ENCODE data around the gene RABL3. TPM values are rescaled to one million over a fixed set of nuclear protein-coding genes. Genes with fewer than 3 reads are reported as not detected.

Gene RABL3
- total RNA-seq, 5 donors from 2014 or later (not counting 1 experiment from before 2014, with no cell fraction given) = 14.7 to 31.8 (median 25.0) TPM

DNA sequence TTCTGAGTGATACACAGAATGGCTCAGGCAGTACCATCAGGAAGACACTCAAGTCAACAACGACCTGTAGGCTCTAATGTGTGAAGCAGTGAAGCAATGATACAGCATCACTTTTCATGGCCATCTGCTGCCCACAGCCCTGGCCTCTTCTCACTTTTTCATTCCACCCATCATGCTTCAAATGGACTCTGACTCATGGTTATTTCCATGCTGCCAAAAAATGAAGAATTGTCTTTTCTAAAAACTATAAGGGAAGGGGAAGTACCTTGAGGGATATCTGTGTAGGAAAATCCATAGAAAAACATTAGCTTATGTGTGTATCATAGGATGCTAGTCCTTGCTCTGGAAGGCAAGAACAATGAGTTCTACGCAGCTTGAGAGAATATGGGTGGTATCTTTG lies 71.7 kb downstream of the RABL3 start:
- DNase-seq (no peak), ATAC-seq (replicated peaks in 1 of 4) (no peak)
- Histone ChIP-seq H3K36me3 (ENCODE audit: control insufficient read depth in 2 of 2, extremely low read depth in 1 of 2, insufficient read depth in 1 of 2, low read length in 1 of 2) (no peaks in the 10 kb centered on the region), H3K4me1 (ENCODE audit: control insufficient read depth in 1 of 2, extremely low read depth in 1 of 2, insufficient read depth in 2 of 2, low read length in 2 of 2) (no peaks in the 10 kb centered on the region), H3K9me3 (no peaks in the 10 kb centered on the region), H3K4me3 (ENCODE audit: control insufficient read depth in 1 of 2, extremely low read depth in 1 of 2, low read length in 1 of 2) (no peak overlapping the region), H3K27me3 (replicated peaks in 1 of 2; ENCODE audit: control insufficient read depth in 2 of 2, extremely low read depth in 1 of 2, insufficient read depth in 2 of 2, low read length in 1 of 2) (peaks cover 0 to 3% of the 10 kb centered on the region in 2 experiments), H3K27ac (ENCODE audit: low read length) (no peak overlapping the region)
- Mint-ChIP-seq H3K27me3 (peaks cover 3 to 4% of the 10 kb centered on the region in 2 donors), H3K36me3 (peaks cover 4% of the 10 kb centered on the region), H3K4me1 (no peaks in the 10 kb centered on the region), H3K4me3 (no peak overlapping the region), H3K9me3 (no peaks in the 10 kb centered on the region), H3K27ac (no peak overlapping the region)
- 0% methylated on average over 1 of the region's 2 CpGs for WGBS (ENCODE audit: insufficient coverage)
- CTCF ChIA-PET = no interaction called here
- POLR2A ChIA-PET = interaction anchor here in 1 of 2 donors (0.7 kb wide), 1 partner anchor 36 kb away, joined by 3 read pairs; no protein-coding TSS in a partner anchor

GRCh38 chr3:120664926-120665325 lies 77.4 kb downstream of the RABL3 start:
- Histone ChIP-seq H3K27me3 (replicated peaks in 1 of 2; ENCODE audit: control insufficient read depth in 2 of 2, extremely low read depth in 1 of 2, insufficient read depth in 2 of 2, low read length in 1 of 2) (peaks cover 0 to 3% of the 10 kb centered on the region in 2 experiments), H3K4me3 (ENCODE audit: control insufficient read depth in 1 of 2, extremely low read depth in 1 of 2, low read length in 1 of 2) (no peak overlapping the region), H3K4me1 (ENCODE audit: control insufficient read depth in 1 of 2, extremely low read depth in 1 of 2, insufficient read depth in 2 of 2, low read length in 2 of 2) (no peaks in the 10 kb centered on the region), H3K36me3 (ENCODE audit: control insufficient read depth in 2 of 2, extremely low read depth in 1 of 2, insufficient read depth in 1 of 2, low read length in 1 of 2) (no peaks in the 10 kb centered on the region), H3K9me3 (no peaks in the 10 kb centered on the region), H3K27ac (ENCODE audit: low read length) (no peak overlapping the region)
- no peak for DNase-seq
- ChIA-PET POLR2A (no interaction called here), CTCF (no interaction called here)
- H3K9me3 Mint-ChIP-seq = no peaks in the 10 kb centered on the region
- H3K27me3 Mint-ChIP-seq = peaks cover 8 to 12% of the 10 kb centered on the region in 2 donors
- no peaks in the 10 kb centered on the region for H3K4me1 Mint-ChIP-seq
- H3K4me3 Mint-ChIP-seq = no peak overlapping the region
- ATAC-seq (replicated peaks in 1 of 4) = no peak
- no peak overlapping the region for H3K27ac Mint-ChIP-seq
- H3K36me3 Mint-ChIP-seq = peaks cover 11% of the 10 kb centered on the region

- Mint-ChIP-seq H3K27me3 (peaks cover 8 to 12% of the 10 kb centered on the region in 2 donors), H3K4me1 (no peaks in the 10 kb centered on the region), H3K27ac (no peak overlapping the region), H3K4me3 (no peak overlapping the region), H3K9me3 (peaks cover 0 to 5% (median 0%) of the 10 kb centered on the region in 3 donors), H3K36me3 (peaks cover 12% of the 10 kb centered on the region)
- 62% methylated on average over 5 of the region's 5 CpGs for WGBS (ENCODE audit: insufficient coverage)
- H3K27me3 ChIP-seq (replicated peaks in 1 of 2; ENCODE audit: control insufficient read depth in 2 of 2, extremely low read depth in 1 of 2, insufficient read depth in 2 of 2, low read length in 1 of 2) = peaks cover 0 to 2% of the 10 kb centered on the region in 2 experiments
- H3K27ac ChIP-seq (ENCODE audit: low read length) = no peak overlapping the region
- no peaks in the 10 kb centered on the region for H3K9me3 ChIP-seq
- DNase-seq = no peak
- H3K4me3 ChIP-seq (ENCODE audit: control insufficient read depth in 1 of 2, extremely low read depth in 1 of 2, low read length in 1 of 2) = no peak overlapping the region
- no peak for ATAC-seq (replicated peaks in 1 of 4)
- no peaks in the 10 kb centered on the region for H3K4me1 ChIP-seq (ENCODE audit: control insufficient read depth in 1 of 2, extremely low read depth in 1 of 2, insufficient read depth in 2 of 2, low read length in 2 of 2)
- POLR2A ChIA-PET = no interaction called here
- CTCF ChIA-PET = interaction anchor here in 1 of 2 donors (0.9 kb wide), 1 partner anchor 36 kb away, joined by 3 read pairs; no protein-coding TSS in a partner anchor
- no peaks in the 10 kb centered on the region for H3K36me3 ChIP-seq (ENCODE audit: control insufficient read depth in 2 of 2, extremely low read depth in 1 of 2, insufficient read depth in 1 of 2, low read length in 1 of 2)
Measured at GRCh38 chr3:120661945-120662344, 80.4 kb downstream of the RABL3 start.

DNA sequence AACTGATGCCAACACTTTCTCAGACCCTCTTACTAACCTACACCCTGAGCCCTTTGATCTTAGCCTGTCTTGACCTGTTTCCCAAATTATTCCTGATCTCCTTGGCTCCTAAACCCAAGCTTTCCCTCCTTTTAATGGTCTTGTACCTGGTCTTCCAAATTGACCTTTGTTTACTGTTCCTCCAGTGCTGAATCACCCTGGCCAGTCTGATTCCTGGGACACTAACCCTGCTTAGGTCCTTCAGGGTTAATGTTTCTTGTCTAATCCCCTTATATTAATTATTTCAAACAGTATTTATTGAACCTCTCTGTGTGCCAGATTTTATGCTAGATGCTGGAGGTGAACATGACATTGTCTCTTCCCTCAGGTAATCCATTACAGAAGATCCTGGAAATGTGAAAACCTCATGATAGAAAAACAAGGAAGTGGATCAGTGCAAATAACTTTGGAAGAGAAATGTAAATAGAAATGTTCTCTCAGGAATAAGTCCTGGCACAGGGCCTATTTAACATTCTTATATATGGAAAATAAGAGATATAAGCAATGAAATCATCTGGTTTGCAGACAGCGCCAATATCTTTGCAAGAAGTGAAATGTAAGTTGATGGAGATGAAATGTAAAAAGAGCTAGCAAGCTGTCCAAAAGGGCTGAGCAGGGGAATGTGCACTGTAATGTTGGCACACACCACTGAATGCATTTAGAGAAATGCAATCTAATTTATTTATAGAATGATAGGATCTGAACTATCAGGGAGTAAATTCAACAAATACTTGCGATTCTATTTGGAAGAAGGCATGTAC lies 81.0 kb downstream of the RABL3 start:
- Histone ChIP-seq H3K27ac (ENCODE audit: low read length) (no peak overlapping the region), H3K36me3 (ENCODE audit: control insufficient read depth in 2 of 2, extremely low read depth in 1 of 2, insufficient read depth in 1 of 2, low read length in 1 of 2) (no peaks in the 10 kb centered on the region), H3K27me3 (replicated peaks in 1 of 2; ENCODE audit: control insufficient read depth in 2 of 2, extremely low read depth in 1 of 2, insufficient read depth in 2 of 2, low read length in 1 of 2) (no peaks in the 10 kb centered on the region), H3K4me1 (ENCODE audit: control insufficient read depth in 1 of 2, extremely low read depth in 1 of 2, insufficient read depth in 2 of 2, low read length in 2 of 2) (no peaks in the 10 kb centered on the region), H3K4me3 (ENCODE audit: control insufficient read depth in 1 of 2, extremely low read depth in 1 of 2, low read length in 1 of 2) (no peak overlapping the region), H3K9me3 (no peaks in the 10 kb centered on the region)
- 100% methylated on average over 1 of the region's 2 CpGs for WGBS (ENCODE audit: insufficient coverage)
- peaks cover 8 to 12% of the 10 kb centered on the region in 2 donors for H3K27me3 Mint-ChIP-seq
- no peak for ATAC-seq (replicated peaks in 1 of 4)
- no peak overlapping the region for H3K27ac Mint-ChIP-seq
- ChIA-PET CTCF (interaction anchor here in 1 of 2 donors (0.9 kb wide), 1 partner anchor 37 kb away, joined by 3 read pairs; no protein-coding TSS in a partner anchor), POLR2A (no interaction called here)
- H3K9me3 Mint-ChIP-seq = peaks cover 0 to 5% (median 0%) of the 10 kb centered on the region in 3 donors
- H3K4me1 Mint-ChIP-seq = no peaks in the 10 kb centered on the region
- H3K36me3 Mint-ChIP-seq = peaks cover 12% of the 10 kb centered on the region
- H3K4me3 Mint-ChIP-seq = no peak overlapping the region
- DNase-seq = no peak

GRCh38 chr3:120659834-120660233 lies 82.5 kb downstream of the RABL3 start:
- no CpG with 5 or more reads among the region's 2 CpGs for WGBS (ENCODE audit: insufficient coverage)

GRCh38 chr3:120659285-120659684 lies 83.0 kb downstream of the RABL3 start:
- WGBS (ENCODE audit: insufficient coverage) = 88% methylated on average over 1 of the region's 1 CpG
- ATAC-seq (replicated peaks in 1 of 4) (no peak), DNase-seq (no peak)
- H3K27ac Mint-ChIP-seq = no peak overlapping the region
- H3K9me3 Mint-ChIP-seq = peaks cover 0 to 7% (median 0%) of the 10 kb centered on the region in 3 donors
- Histone ChIP-seq H3K4me3 (ENCODE audit: control insufficient read depth in 1 of 2, extremely low read depth in 1 of 2, low read length in 1 of 2) (no peak overlapping the region), H3K4me1 (ENCODE audit: control insufficient read depth in 1 of 2, extremely low read depth in 1 of 2, insufficient read depth in 2 of 2, low read length in 2 of 2) (no peaks in the 10 kb centered on the region), H3K9me3 (no peaks in the 10 kb centered on the region), H3K36me3 (ENCODE audit: control insufficient read depth in 2 of 2, extremely low read depth in 1 of 2, insufficient read depth in 1 of 2, low read length in 1 of 2) (no peaks in the 10 kb centered on the region), H3K27me3 (replicated peaks in 1 of 2; ENCODE audit: control insufficient read depth in 2 of 2, extremely low read depth in 1 of 2, insufficient read depth in 2 of 2, low read length in 1 of 2) (no peaks in the 10 kb centered on the region), H3K27ac (ENCODE audit: low read length) (no peak overlapping the region)
- no peaks in the 10 kb centered on the region for H3K4me1 Mint-ChIP-seq
- POLR2A ChIA-PET = no interaction called here
- CTCF ChIA-PET = interaction anchor here in 1 of 2 donors (0.7 kb wide), 1 partner anchor 303 kb away, joined by 3 read pairs; no protein-coding TSS in a partner anchor
- no peak overlapping the region for H3K4me3 Mint-ChIP-seq
- H3K36me3 Mint-ChIP-seq = peaks cover 12% of the 10 kb centered on the region
- H3K27me3 Mint-ChIP-seq = peaks cover 2 to 9% of the 10 kb centered on the region in 2 donors

More at GRCh38 chr3:120659834-120660233, 82.5 kb downstream of the RABL3 start:
- Mint-ChIP-seq H3K27me3 (peaks cover 2 to 9% of the 10 kb centered on the region in 2 donors), H3K4me1 (no peaks in the 10 kb centered on the region), H3K27ac (no peak overlapping the region), H3K9me3 (peaks cover 0 to 5% (median 0%) of the 10 kb centered on the region in 3 donors), H3K36me3 (peaks cover 12% of the 10 kb centered on the region), H3K4me3 (no peak overlapping the region)
- no peaks in the 10 kb centered on the region for H3K27me3 ChIP-seq (replicated peaks in 1 of 2; ENCODE audit: control insufficient read depth in 2 of 2, extremely low read depth in 1 of 2, insufficient read depth in 2 of 2, low read length in 1 of 2)
- H3K4me1 ChIP-seq (ENCODE audit: control insufficient read depth in 1 of 2, extremely low read depth in 1 of 2, insufficient read depth in 2 of 2, low read length in 2 of 2) = no peaks in the 10 kb centered on the region
- CTCF ChIA-PET = interaction anchor here in 1 of 2 donors (0.7 kb wide), 1 partner anchor 304 kb away, joined by 3 read pairs; no protein-coding TSS in a partner anchor
- H3K9me3 ChIP-seq = no peaks in the 10 kb centered on the region
- no peak overlapping the region for H3K27ac ChIP-seq (ENCODE audit: low read length)
- DNase-seq (no peak), ATAC-seq (replicated peaks in 1 of 4) (no peak)
- no peak overlapping the region for H3K4me3 ChIP-seq (ENCODE audit: control insufficient read depth in 1 of 2, extremely low read depth in 1 of 2, low read length in 1 of 2)
- no peaks in the 10 kb centered on the region for H3K36me3 ChIP-seq (ENCODE audit: control insufficient read depth in 2 of 2, extremely low read depth in 1 of 2, insufficient read depth in 1 of 2, low read length in 1 of 2)
- POLR2A ChIA-PET = no interaction called here
